GM21786 (cell line): Measurements from ENCODE around the gene CT45A3.
"Not testable (repeated sequence)": the region's sequence is repeated elsewhere in the genome, so short reads cannot be mapped to it uniquely, and the experiment has no call there.

Experiments
- ATAC-seq: cut with Tn5 transposase; IDR thresholded peaks from one replicate; pipeline ENCODE4 v1.9.1; 2021; ENCODE audit not compliant: unreplicated experiment

The CT45A3 gene, protein sequence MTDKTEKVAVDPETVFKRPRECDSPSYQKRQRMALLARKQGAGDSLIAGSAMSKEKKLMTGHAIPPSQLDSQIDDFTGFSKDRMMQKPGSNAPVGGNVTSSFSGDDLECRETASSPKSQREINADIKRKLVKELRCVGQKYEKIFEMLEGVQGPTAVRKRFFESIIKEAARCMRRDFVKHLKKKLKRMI

DNA sequence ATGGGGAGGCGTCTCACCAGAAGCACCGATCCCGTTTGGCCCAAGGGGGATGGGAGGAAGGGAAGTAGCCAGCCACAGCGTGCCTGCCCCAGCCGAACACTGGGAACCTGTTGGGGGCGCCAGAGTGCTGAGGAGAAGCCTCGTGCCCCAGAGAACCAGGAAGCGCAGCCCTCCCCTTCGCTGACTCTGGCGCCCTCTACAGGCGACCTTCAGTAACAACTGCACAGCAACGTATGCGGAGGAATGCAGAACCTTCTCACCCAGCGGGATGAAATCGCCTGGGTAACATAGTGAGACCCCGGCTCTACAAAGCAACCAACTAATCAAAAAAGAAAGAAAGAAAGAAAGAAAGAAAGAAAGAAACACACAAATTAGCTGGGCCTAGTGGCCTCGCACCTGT lies at the start of gene CT45A3:
Gene CT45A3 (minus strand): TSS at position 101 of the 400 bp plus-strand sequence. CDS start 3,747 bp downstream, outside the sequence.
- ATAC-seq: not testable (repeated sequence)

DNA sequence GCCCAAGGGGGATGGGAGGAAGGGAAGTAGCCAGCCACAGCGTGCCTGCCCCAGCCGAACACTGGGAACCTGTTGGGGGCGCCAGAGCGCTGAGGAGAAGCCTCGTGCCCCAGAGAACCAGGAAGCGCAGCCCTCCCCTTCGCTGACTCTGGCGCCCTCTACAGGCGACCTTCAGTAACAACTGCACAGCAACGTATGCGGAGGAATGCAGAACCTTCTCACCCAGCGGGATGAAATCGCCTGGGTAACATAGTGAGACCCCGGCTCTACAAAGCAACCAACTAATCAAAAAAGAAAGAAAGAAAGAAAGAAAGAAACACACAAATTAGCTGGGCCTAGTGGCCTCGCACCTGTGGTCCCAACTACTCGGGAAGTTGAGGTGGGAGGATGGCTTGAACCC lies 34.7 kb upstream of the CT45A3 start, which contains the start of gene CT45A6:
Gene CT45A6 (minus strand): TSS at position 101 of the 400 bp plus-strand sequence. CDS start 3,794 bp downstream, outside the sequence.
- not testable (repeated sequence) for ATAC-seq

DNA sequence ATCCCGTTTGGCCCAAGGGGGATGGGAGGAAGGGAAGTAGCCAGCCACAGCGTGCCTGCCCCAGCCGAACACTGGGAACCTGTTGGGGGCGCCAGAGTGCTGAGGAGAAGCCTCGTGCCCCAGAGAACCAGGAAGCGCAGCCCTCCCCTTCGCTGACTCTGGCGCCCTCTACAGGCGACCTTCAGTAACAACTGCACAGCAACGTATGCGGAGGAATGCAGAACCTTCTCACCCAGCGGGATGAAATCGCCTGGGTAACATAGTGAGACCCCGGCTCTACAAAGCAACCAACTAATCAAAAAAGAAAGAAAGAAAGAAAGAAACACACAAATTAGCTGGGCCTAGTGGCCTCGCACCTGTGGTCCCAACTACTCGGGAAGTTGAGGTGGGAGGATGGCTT lies 17.4 kb upstream of the CT45A3 start, which contains the start of gene CT45A5:
Gene CT45A5 (minus strand): TSS at position 101 of the 400 bp plus-strand sequence. CDS start 3,774 bp downstream, outside the sequence.
- ATAC-seq: not testable (repeated sequence)

DNA sequence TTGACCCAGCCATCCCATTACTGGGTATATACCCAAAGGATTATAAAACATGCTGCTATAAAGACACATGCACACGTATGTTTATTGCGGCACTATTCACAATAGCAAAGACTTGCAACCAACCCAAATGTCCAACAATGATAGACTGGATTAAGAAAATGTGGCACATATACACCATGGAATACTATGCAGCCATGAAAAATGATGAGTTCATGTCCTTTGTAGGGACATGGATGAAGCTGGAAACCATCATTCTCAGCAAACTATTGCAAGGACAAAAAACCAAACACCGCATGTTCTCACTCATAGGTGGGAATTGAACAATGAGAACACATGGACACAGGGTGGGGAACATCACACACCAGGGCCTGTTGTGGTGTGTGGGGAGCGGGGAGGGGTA lies 23.3 kb downstream of the CT45A3 start:
- not testable (repeated sequence) for ATAC-seq

DNA sequence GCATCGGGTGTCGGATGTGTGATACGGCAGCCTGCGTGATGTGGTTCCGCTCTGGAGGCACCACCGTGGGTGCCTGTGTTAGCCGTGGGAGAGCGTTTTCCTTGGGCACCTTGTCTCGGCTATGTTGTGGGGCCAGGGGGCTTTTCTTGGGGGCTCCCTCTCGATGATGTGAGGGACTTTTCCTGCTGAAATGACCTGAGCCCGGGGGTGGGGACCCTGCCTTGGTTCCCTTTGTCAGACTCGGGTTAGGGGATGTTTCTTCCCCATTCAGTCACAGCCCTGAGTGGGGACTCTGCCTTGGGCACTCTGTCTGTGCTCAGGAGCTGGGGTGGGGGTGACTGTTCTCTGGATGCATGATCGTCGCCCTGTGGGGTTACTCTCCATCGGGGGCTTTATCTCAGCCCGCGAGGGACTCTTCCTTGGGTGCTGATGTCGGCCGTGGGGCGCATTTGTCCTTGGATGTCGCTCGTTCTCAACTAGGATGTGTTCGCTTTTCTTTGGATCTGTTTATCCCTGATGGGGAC lies 26.7 kb downstream of the CT45A3 start:
- no peak for ATAC-seq

DNA sequence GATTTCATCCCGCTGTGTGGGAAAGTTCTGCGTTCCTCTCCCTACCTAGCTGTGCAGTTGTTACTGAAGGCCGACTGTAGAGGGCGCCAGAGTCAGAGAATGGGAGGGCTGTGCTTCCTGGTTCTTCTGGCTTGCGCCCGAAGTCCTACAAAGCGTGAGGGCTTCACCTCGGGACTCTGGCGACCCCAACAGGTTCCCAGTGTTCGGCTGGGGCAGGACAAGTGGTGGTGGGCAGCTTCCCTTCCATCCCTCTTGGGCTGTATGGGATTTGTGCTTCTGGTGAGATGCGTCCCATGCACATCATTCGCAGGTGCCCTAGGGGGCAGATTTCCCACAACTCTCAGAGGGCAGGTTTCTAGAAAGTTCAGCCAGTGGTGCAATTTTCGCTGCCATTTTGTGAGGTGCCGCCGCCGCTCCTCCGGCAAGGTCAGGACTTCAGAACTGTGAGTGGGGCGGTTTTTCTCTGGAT lies 27.3 kb downstream of the CT45A3 start:
- ATAC-seq: peak; percentile 80

DNA sequence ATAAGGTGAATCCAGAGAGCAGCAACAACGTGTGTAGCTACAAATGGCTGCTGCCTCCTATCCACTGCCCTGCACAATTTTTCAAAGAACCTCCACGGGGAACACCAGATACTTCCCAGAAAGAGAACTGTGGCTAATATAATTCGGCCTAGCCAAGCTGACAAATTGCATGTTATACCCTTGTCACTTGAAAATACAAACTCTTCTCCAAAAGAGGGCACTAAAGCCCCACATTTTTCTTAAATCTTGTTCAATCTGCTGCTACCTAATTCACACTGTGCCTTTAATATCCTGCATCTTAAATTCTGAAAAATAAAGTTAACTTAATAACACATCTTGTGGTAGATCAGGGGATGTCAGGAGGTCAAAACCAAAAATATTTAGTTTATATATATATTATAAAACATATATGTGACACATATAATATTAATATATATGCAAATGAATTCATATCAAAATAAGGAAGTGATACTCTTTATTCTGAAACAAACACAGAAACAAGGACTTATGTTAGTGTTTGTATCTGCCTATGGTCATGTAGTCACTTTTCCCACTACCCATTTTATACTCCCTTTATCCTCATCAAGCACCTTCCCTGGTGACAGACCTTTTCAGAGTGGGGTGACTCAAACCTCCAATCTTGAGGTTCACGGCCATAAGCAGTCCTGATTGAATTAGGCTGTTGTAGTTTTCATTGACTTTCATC lies 30.5 kb downstream of the CT45A3 start:
- ATAC-seq: peak; percentile 36

DNA sequence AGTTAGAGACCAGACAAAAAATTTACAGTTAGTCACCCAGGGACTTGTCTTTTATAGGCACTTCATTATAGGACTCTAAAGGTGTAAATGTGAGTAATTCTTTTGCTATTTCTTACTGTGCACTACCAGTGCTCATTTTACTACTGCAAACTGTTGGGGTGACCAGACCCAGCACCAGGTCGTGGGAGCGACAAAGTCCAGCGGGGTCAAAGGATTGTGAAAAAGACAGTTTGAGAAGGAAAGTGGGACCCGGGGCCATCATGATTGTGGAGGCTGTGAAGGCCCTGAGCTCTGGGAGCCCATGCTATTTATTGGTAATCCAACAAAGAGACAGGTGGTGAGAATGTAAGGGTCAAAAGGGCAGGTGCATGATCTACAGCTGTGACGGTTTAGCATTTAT lies 33.3 kb downstream of the CT45A3 start:
- not testable (repeated sequence) for ATAC-seq

DNA sequence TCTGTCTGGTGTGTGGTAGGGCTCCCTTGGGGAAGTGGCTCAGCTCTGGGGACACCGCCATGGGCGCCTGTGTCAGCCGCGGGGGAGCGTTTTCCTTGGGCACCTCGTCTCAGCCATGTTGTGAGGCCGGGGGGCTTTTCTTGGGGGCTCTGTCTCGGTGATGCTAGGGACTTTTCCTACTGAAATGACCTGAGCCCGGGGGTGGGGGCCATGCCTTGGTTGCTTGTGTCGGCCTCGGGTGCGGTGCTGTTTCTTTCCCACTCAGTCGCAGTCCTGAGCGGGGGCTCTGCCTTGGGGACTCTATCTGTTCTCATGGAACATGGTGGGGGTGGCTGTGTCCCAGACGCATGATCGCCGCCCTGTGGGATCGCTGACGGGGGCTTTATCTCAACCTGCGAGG lies 54.2 kb downstream of the CT45A3 start:
- ATAC-seq: no peak

DNA sequence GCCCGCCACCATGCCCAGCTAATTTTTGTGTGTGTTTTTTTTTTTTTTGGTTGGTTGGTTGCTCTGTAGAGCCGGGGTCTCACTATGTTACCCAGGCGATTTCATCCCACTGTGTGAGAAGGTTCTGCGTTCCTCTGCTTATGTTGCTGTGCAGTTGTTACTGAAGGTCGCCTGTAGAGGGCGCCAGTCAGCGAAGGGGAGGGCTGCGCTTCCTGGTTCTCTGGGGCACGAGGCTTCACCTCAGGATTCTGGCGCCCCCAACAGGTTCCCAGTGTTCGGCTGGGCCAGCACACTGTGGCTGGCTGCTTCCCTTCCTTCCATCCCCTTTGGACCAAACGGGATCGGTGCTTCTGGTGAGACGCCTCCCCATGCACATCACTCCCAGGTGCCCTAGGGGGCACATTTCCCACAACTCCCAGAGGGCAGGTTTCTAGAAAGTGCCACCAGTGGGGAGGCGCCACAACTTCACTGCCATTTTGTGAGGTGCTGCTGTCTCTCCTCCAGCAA lies 54.8 kb downstream of the CT45A3 start, which contains the start of gene CT45A1:
Gene CT45A1 (plus strand): TSS at position 457 of the 507 bp plus-strand sequence. CDS start 5,302 bp downstream, outside the sequence.
- not testable (repeated sequence) for ATAC-seq
